Measurements from ENCODE around the gene JARID2. TPM values are rescaled to one million over a fixed set of nuclear protein-coding genes. Genes with fewer than 3 reads are reported as not detected.
A peak's percentile ranks its signal among the peaks of the same experiment; 100 is the strongest.

The JARID2 gene
- total and polyA plus RNA-seq, 2 of the 13 experiments (the other 11 are each of a cell fraction or from before 2014, with no cell fraction given) = 7.5 to 10.3 TPM

- TF ChIP-seq ZNF274 (CRISPR knock-in tag; IDR thresholded peaks at IDR 0.05) = no peak
- TF ChIP-seq PHF5A (CRISPR knock-in tag; IDR thresholded peaks at IDR 0.05; ENCODE audit: low read depth, unreplicated experiment) = no peak
- TF ChIP-seq ZNF567 (CRISPR knock-in tag; IDR thresholded peaks at IDR 0.05; ENCODE audit: borderline replicate concordance) = no peak
- TF ChIP-seq RFX1 (IDR thresholded peaks at IDR 0.05) = no peak
- TF ChIP-seq HOXA9 (CRISPR knock-in tag; IDR thresholded peaks at IDR 0.05; ENCODE audit: borderline replicate concordance) = 0 out of 2 replicates have a peak, but pooled peaks have one; percentile 22
- TF ChIP-seq TARDBP (CRISPR knock-in tag; IDR thresholded peaks at IDR 0.05) = 0 out of 2 replicates have a peak, but pooled peaks have one; percentile 61
- no peak for TF ChIP-seq PPARG (CRISPR knock-in tag; conservative IDR thresholded peaks at IDR 0.05)
- no peak for TF ChIP-seq BRD4 (CRISPR knock-in tag; IDR thresholded peaks at IDR 0.05)
- TF ChIP-seq SUZ12 (IDR thresholded peaks at IDR 0.05; ENCODE audit: low read depth, low read length) = no peak
- TF ChIP-seq ZNF24 (IDR thresholded peaks at IDR 0.05) = no peak
- TF ChIP-seq ZNF354B (CRISPR knock-in tag; IDR thresholded peaks at IDR 0.05) = no peak
- TF ChIP-seq KDM2A (CRISPR knock-in tag; IDR thresholded peaks at IDR 0.05; ENCODE audit: borderline replicate concordance, low read depth) = peak; percentile 82
- TF ChIP-seq GABPB1 (CRISPR knock-in tag; IDR thresholded peaks at IDR 0.05) = peak; percentile 78
- no peak for TF ChIP-seq HNF4G (IDR thresholded peaks at IDR 0.05; ENCODE audit: borderline replicate concordance, low read depth, low read length)
- TF ChIP-seq HNF4G (CRISPR knock-in tag; IDR thresholded peaks at IDR 0.05; ENCODE audit: borderline replicate concordance, low read depth) = no peak
- no peak for TF ChIP-seq RNF2 (conservative IDR thresholded peaks at IDR 0.05; ENCODE audit: low read depth)
- no peak for TF ChIP-seq BATF2 (CRISPR knock-in tag; IDR thresholded peaks at IDR 0.05)
- peak; percentile 99 for TF ChIP-seq ZBTB21 (CRISPR knock-in tag; IDR thresholded peaks at IDR 0.05)
- TF ChIP-seq ZSCAN21 (CRISPR knock-in tag; IDR thresholded peaks at IDR 0.05; ENCODE audit: borderline replicate concordance) = no peak
- TF ChIP-seq ZBTB37 (CRISPR knock-in tag; IDR thresholded peaks at IDR 0.05) = no peak
- TF ChIP-seq ZNF737 (CRISPR knock-in tag; IDR thresholded peaks at IDR 0.05; ENCODE audit: borderline replicate concordance) = no peak
- TF ChIP-seq CENPT (CRISPR knock-in tag; IDR thresholded peaks at IDR 0.05; ENCODE audit: low read depth) = no peak
- no peak; the same call in 1 of the 2 replicates for TF ChIP-seq MYC (CRISPR knock-in tag; IDR thresholded peaks at IDR 0.05; ENCODE audit: borderline replicate concordance)
- peak; percentile 85 for TF ChIP-seq POGZ (CRISPR knock-in tag; IDR thresholded peaks at IDR 0.05)
- TF ChIP-seq SRSF9 (IDR thresholded peaks at IDR 0.05; ENCODE audit: borderline replicate concordance, insufficient read depth, low read depth, low read length, poor library complexity, severe bottlenecking) = no peak
- TF ChIP-seq KDM3A (CRISPR knock-in tag; IDR thresholded peaks at IDR 0.05; ENCODE audit: low read depth) = no peak; the same call in 1 of the 2 replicates
- peak; percentile 55; the same call in 1 of the 2 replicates for TF ChIP-seq YEATS4 (CRISPR knock-in tag; IDR thresholded peaks at IDR 0.05; ENCODE audit: borderline replicate concordance)
- TF ChIP-seq SP140L (CRISPR knock-in tag; IDR thresholded peaks at IDR 0.05; ENCODE audit: borderline replicate concordance) = no peak
- TF ChIP-seq ZMYM2 (CRISPR knock-in tag; IDR thresholded peaks at IDR 0.05) = peak; percentile 79; the same call in 1 of the 2 replicates
- no peak for TF ChIP-seq CHCHD3 (CRISPR knock-in tag; IDR thresholded peaks at IDR 0.05)
Measured at GRCh38 chr6:15248451-15249370, 2.8 kb downstream of the JARID2 start (continued).

Data from HepG2 (cell line).